Cardiac septum (tissue), 1 donor: Measurements from ENCODE around the gene SLITRK2. TPM values are rescaled to one million over a fixed set of nuclear protein-coding genes. Genes with fewer than 3 reads are reported as not detected.

ENCODE experiments used
- DNase-seq: peaks from one replicate; pipeline ENCODE4 v3.0.0-alpha.2; 2020; ENCODE audit warnings: low spot score
- intact Hi-C: fragments of 100-400 bp; cut with DNase I; formaldehyde crosslinking; loops from one replicate; pipeline ENCODE4 v1.14.0; 2022
- total RNA-seq: library from RNA; stranded (reverse); fragmentation: NEBNext Ultra II Directional; extraction: Animal tissue kit (Norgen Biotek cat#: 25700); gene quantifications from one replicate; pipeline ENCODE4 v1.2.1, GENCODE V29; 2021
- donor health status: DM: no; HTN: no; CAD: no.

Gene SLITRK2
- total RNA-seq, 1 donor from 2014 or later = 0.35 TPM

DNA sequence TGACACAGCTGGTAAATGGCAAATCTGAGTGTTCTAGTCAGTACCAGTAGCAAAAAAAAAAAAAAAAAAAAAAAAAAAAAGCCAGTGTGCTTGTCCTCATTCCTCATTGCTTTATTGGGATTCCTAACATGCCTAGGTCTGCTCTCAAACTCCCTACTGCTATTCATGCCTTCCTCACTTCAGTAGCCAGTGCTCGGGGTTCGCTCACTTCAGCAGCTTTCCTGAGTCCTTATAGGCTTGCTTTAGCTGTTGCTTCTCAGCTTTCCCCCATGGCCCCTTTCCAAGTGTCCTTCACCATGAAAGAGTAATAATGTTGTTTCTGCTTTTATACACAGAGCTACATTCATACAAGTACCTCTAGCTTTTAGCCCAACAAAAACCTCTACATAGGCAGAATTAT lies 30.8 kb downstream of the SLITRK2 start:
- intact Hi-C loops = no loop called here
- DNase-seq = no peak

- no peak for DNase-seq
- intact Hi-C loops = no loop called here
These were observed 31.2 kb downstream of the SLITRK2 start for GRCh38 chrX:145848857-145849256.

DNA sequence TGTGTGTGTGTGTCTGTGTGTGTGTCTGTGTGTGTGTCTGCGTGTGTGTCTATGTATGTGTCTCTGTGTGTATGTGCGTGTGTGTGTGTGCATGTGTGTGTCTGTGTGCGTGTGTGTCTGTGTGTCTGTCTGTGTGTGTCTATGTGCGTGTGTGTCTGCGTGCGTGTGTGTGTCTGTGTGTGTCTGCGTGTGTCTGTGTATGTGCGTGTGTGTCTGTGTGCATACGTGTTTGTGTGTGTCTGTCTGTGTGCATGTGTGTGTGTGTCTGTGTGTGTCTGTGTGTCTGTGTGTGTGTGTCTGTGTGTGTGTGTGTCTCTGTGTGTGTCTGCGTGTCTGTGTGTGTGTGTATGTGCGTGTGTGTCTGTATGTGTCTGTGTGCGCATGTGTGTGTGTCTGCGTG lies 35.6 kb downstream of the SLITRK2 start:
- intact Hi-C loops = no loop called here
- DNase-seq = no peak

- DNase-seq = no peak
- intact Hi-C loops = no loop called here
These were observed 38.6 kb downstream of the SLITRK2 start for GRCh38 chrX:145856181-145856580.

DNA sequence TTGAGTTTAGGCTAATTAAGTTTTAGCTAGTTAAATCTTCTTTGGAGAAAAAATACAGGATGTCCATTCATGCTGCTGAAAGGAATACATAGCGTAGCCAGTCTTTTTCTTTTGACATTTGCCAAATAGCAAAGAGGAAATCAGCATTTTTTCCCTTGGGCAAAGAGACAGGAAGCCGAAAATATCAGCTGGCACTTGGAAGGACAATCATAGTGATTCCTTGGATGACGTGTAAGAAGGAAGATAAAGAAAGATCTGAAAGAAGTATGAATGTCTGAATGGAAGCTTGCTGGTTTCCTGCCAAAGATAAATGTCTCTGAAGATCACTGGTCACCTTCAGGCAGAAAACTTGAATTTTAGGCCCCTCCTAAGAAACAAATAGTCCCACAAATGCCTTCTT lies 44.2 kb downstream of the SLITRK2 start:
- DNase-seq = no peak
- intact Hi-C loops = no loop called here

- intact Hi-C loops = no loop called here
- no peak for DNase-seq
These were observed 47.5 kb downstream of the SLITRK2 start for GRCh38 chrX:145865082-145865481.
